BJ (cell line): Measurements from ENCODE around the gene ZFYVE28. TPM values are rescaled to one million over a fixed set of nuclear protein-coding genes. Genes with fewer than 3 reads are reported as not detected.
"Not testable (repeated sequence)": the region's sequence is repeated elsewhere in the genome, so short reads cannot be mapped to it uniquely, and the experiment has no call there.

ENCODE experiments used
- CTCF ChIA-PET: fragments of 350-600 bp; formaldehyde crosslinking; extraction: SDS; loops from one replicate; lab custom pipeline; 2021; ENCODE audit warnings: antibody characterized with exemption, inconsistent platforms; lab: Yijun Ruan, JAX
- POLR2A ChIA-PET: fragments of 300-600 bp; sonication (Branson Sonifier 250); formaldehyde crosslinking; extraction: SDS; loops from one replicate; lab custom pipeline; 2021; ENCODE audit warnings: antibody characterized with exemption; lab: Charles Lee
- DNase-seq: peaks from one replicate; pipeline ENCODE4 v3.0.0-alpha.2; 2011; ENCODE audit warnings: low read depth
- H3K27me3 ChIP-seq: 2 replicates; pipeline ENCODE4 v1.6.0; 2011; ENCODE audit warnings: low read length; ENCODE audit not compliant: control insufficient read depth, insufficient read depth
- H3K36me3 ChIP-seq: 2 replicates; pipeline ENCODE4 v1.5.1; 2011; ENCODE audit warnings: low read length; ENCODE audit not compliant: control insufficient read depth, insufficient read depth
- H3K4me3 ChIP-seq: 2 replicates; pipeline ENCODE4 v1.5.1; 2011; ENCODE audit warnings: low read depth, mild to moderate bottlenecking, control low read depth, low read length
- polyA plus RNA-seq: library from polyadenylated mRNA; depleted of rRNA; stranded (reverse); fragments of >200 nt; gene quantifications from 2 replicates; pipeline ENCODE4 v1.2.3, GENCODE V29; 2011
- TF ChIP-seq, protein P1 (sequence below): IDR thresholded peaks from 2 replicates; pipeline ENCODE4 v1.5.1; 2011; ENCODE audit warnings: low read depth, mild to moderate bottlenecking, control low read depth, inconsistent platforms, low read length, moderate library complexity; ENCODE audit not compliant: insufficient read depth

The ZFYVE28 gene
- polyA plus RNA-seq, 1 experiment = 4.4 TPM

DNA sequence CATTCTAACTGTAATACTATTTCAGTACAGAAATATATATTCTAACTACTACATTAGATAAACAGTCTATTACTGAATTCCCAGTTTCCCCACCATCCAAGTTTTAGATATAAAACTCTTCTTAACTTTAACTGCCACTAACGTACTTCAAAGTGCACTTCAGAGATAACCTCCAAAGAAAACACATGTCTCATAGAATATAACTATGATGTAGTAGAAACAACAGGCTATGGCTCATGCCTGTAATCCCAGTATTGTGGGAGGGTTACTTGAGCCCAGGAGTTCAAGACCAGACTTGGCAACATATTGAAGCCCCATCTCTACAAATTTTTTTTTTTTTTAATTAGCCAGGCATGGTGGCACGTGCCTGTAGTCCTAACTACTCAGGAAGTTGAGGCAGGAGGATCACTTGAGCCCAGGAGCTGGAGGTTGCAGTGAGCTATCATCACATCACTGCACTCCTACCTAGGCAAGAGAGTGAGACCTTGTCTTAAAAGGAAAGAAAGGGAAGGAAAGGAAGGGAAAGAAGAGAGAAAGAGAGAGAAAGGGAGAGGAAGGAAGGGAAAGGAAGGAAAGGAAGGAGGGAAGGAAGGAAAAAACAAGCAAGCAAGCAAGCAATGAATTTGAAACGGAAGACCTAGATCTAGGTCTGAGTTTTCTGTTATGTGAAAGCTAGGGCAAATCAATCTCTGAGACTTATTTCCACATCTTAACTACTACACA lies 181.3 kb downstream of the ZFYVE28 start:
- TF ChIP-seq, protein P1, sequence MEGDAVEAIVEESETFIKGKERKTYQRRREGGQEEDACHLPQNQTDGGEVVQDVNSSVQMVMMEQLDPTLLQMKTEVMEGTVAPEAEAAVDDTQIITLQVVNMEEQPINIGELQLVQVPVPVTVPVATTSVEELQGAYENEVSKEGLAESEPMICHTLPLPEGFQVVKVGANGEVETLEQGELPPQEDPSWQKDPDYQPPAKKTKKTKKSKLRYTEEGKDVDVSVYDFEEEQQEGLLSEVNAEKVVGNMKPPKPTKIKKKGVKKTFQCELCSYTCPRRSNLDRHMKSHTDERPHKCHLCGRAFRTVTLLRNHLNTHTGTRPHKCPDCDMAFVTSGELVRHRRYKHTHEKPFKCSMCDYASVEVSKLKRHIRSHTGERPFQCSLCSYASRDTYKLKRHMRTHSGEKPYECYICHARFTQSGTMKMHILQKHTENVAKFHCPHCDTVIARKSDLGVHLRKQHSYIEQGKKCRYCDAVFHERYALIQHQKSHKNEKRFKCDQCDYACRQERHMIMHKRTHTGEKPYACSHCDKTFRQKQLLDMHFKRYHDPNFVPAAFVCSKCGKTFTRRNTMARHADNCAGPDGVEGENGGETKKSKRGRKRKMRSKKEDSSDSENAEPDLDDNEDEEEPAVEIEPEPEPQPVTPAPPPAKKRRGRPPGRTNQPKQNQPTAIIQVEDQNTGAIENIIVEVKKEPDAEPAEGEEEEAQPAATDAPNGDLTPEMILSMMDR = no peak
- peaks cover 2% of the 10 kb centered on the region; the same call in 1 of the 2 replicates for H3K36me3 ChIP-seq
- POLR2A ChIA-PET = no interaction called here
- no peak for DNase-seq
- no peak overlapping the region for H3K4me3 ChIP-seq
- H3K27me3 ChIP-seq = no peaks in the 10 kb centered on the region
- CTCF ChIA-PET = interaction anchor here (0.6 to 1.7 kb wide), 3 partner anchors 18 to 231 kb away, joined by 3 to 8 read pairs (median 3); partner anchors contain the start of gene RNF4

DNA sequence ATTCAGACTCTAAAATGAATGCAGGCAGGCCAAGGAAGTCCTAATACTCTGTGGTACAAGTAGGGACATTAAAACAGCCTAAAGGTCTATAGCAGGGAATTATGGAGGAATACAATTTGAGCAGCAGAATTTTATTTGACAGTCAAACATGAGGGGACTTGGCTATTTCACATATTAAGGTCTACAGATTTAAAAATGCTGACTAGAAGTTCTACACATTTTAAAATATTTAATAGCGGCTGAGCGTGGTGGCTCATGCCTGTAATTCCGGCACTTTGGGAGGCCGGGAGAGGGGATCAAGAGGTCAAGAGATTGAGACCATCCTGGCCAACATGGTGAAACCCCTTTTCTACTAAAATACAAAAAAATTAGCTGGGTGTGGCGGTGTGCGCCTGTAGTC lies 187.4 kb downstream of the ZFYVE28 start:
- DNase-seq = no peak
- POLR2A ChIA-PET = no interaction called here
- Histone ChIP-seq H3K27me3 (no peaks in the 10 kb centered on the region), H3K4me3 (no peak overlapping the region), H3K36me3 (no peaks in the 10 kb centered on the region)
- CTCF ChIA-PET = interaction anchor here (6.6 kb wide), 1 partner anchor 11 kb away, joined by 42 read pairs; no protein-coding TSS in a partner anchor
- TF ChIP-seq, protein P1 = no peak

DNA sequence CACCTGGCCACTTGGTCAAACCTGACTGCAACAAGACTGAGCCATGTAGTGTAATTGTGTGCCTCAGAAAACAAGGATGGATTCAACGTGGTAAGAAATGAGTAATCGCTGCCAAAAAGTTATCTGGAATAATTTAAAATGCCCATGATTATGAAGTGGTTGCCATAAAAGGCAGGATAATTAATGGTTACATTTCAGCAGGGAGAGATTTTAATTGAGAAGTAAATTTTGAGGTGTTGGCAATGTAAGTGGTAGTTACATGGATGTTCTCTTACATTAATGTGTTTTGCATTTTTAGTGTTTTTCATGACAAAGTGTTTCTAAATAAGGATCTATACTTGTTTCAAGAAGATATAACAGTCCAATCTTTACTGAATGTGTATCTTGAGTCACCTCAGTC lies 192.2 kb downstream of the ZFYVE28 start:
- no peaks in the 10 kb centered on the region for H3K27me3 ChIP-seq
- ChIA-PET POLR2A (no interaction called here), CTCF (interaction anchor here (0.8 to 2.0 kb wide), 2 partner anchors 15 to 215 kb away, joined by 4 to 5 read pairs; no protein-coding TSS in a partner anchor)
- H3K36me3 ChIP-seq = no peaks in the 10 kb centered on the region
- TF ChIP-seq, protein P1 = no peak
- no peak overlapping the region for H3K4me3 ChIP-seq
- no peak for DNase-seq

DNA sequence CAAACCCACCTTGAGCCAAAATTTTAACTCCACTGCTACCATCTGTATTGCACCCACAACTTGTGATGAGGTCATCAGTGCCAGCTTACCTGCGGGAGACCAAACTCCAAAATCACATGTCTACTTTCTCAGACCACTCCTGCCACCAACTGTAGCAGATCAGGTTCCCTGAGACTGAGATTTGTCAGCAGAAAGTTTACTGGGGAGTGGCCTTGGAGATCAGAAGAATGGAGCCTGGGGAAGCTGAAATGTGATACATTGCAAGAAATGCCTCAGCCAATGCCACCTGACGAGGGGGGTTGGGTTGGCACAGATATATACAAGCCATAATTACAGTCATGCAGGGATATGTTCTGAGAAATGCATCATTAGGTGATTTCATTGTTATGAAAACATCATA lies 195.6 kb downstream of the ZFYVE28 start:
- Histone ChIP-seq H3K27me3 (no peaks in the 10 kb centered on the region), H3K36me3 (no peaks in the 10 kb centered on the region), H3K4me3 (no peak overlapping the region)
- CTCF ChIA-PET = interaction anchor here (1.5 kb wide), 1 partner anchor 132 kb away, joined by 3 read pairs; no protein-coding TSS in a partner anchor
- no peak for DNase-seq
- TF ChIP-seq, protein P1 = no peak
- POLR2A ChIA-PET = no interaction called here

DNA sequence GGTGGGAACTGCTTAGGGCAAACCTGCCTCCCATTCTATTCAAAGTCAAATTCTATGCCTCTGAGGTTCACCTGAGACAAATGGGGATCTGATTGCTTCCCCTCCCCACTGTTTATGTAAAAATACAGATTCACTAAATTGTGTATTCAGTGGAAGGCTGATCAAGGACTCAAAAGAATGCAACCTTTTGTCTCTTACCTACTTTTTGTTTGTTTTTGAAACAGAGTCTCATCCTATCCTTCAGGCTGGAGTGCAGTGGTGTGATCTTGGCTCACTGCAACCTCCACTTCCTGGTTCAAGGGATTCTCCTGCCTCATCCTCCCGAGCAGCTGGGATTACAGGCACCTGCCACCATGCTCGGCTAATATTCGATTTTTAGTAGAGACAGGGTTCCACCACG lies 197.1 kb downstream of the ZFYVE28 start:
- DNase-seq, H3K4me3 ChIP-seq, H3K36me3 ChIP-seq, H3K27me3 ChIP-seq, POLR2A ChIA-PET: not testable (repeated sequence)
- CTCF ChIA-PET = interaction anchor here (1.1 to 3.7 kb wide), 8 partner anchors 10 to 247 kb away, joined by 3 to 42 read pairs (median 17); partner anchors contain the start of genes HAUS3, POLN and RNF4
